Heart right ventricle (tissue), 16 donors: ENCODE data around the gene LZTS2. TPM values are rescaled to one million over a fixed set of nuclear protein-coding genes. Genes with fewer than 3 reads are reported as not detected.

Experiments used
- ATAC-seq, 8 donors: fragments of 200-7000 bp; cut with Tn5 transposase; one replicate each; pipeline ENCODE4 v1.9.1; 2020; ENCODE audit warnings: mild to moderate bottlenecking in 8 of 8, moderate library complexity in 8 of 8, moderate number of reproducible peaks in 1 of 8
- DNase-seq, 2 donors: peaks; one replicate each; pipeline ENCODE4 v3.0.0-alpha.2; 2020
- H3K27ac ChIP-seq, 10 donors: fragments of 200-600 bp; sonication (generic) in 2 of 10; one replicate each; pipeline versions ENCODE4 v1.5.0 to v1.8.0; 2020 to 2022; ENCODE audit warnings: mild to moderate bottlenecking in 3 of 10
- H3K27me3 ChIP-seq, 7 donors: fragments of 200-600 bp; one replicate each; pipeline ENCODE4 v1.8.0; 2021 to 2022; ENCODE audit warnings: mild to moderate bottlenecking in 2 of 7
- H3K36me3 ChIP-seq, 9 donors: fragments of 200-600 bp; sonication (generic) in 1 of 9; one replicate each; pipeline versions ENCODE4 v1.5.0 to v1.8.0; 2020 to 2022; ENCODE audit warnings: mild to moderate bottlenecking in 2 of 9
- H3K4me1 ChIP-seq, 9 donors: fragments of 200-600 bp; sonication (generic) in 1 of 9; one replicate each; pipeline versions ENCODE4 v1.5.0 to v1.8.0; 2020 to 2022; ENCODE audit warnings: mild to moderate bottlenecking in 4 of 9
- H3K4me3 ChIP-seq, 10 donors: fragments of 200-600 bp; sonication (generic) in 2 of 10; one replicate each; pipeline versions ENCODE4 v1.5.0 to v1.8.0; 2020 to 2022; ENCODE audit warnings: mild to moderate bottlenecking in 7 of 10, moderate library complexity in 2 of 10
- H3K9me3 ChIP-seq, 11 donors: fragments of 200-600 bp in 10 of 11; sonication (generic) in 2 of 11; one replicate each; pipeline versions ENCODE4 v1.5.0 to v1.8.0; 2013 to 2022; ENCODE audit warnings: mild to moderate bottlenecking in 2 of 11, control low read depth in 1 of 11, moderate library complexity in 1 of 11
- CTCF ChIP-seq, 9 donors: fragments of 200-600 bp; sonication (generic) in 2 of 9; IDR thresholded peaks; one replicate each; pipeline versions ENCODE4 v1.5.0 to v1.8.0; 2021 to 2022; ENCODE audit warnings: antibody characterized with exemption in 9 of 9, mild to moderate bottlenecking in 5 of 9, moderate library complexity in 1 of 9
- WGBS, 2 donors: extraction: QIAGEN DNeasy Blood & Tissue Kit; methylation state at CpG; one replicate each; pipeline ENCODE4 v1.1.7; 2013; ENCODE audit warnings: inconsistent platforms in 1 of 2; 5-methylcytosine and 5-hydroxymethylcytosine counted together
- intact Hi-C, 10 donors: fragments of 100-400 bp; cut with DNase I; formaldehyde crosslinking; loops; one replicate each; pipeline versions ENCODE4 v1.11.1 to v1.14.2; 2022
- polyA plus RNA-seq, 2 donors: library from polyadenylated mRNA; stranded (reverse); fragments of 200-250 nt; gene quantifications; one replicate each; pipeline ENCODE4 v1.2.3, GENCODE V29; 2013
- total RNA-seq, 10 donors: library from RNA; stranded (reverse); fragmentation: NEBNext Ultra II Directional in 3 of 10; extraction: Animal tissue kit (Norgen Biotek cat#: 25700) in 3 of 10; gene quantifications; one replicate each; pipeline versions ENCODE4 v1.2.1 to v1.2.4, GENCODE V29; 2021 to 2023
- donor health status: Arrhythmogenic right ventricular cardiomyopathy.
- donor health status: ischemic (EF 13 %, LVEDD 7.1; RV severe dilation, severe dysfunction).
- donor health status: healthy with polysubstance abuse.
- donor health status: DM: no; HTN: yes; CAD: no.
- donor health status: DM: no; HTN: no; CAD: no.
- donor health status: ischemic (EF 25% LVEDD 6.9; RV normal size, moderate dysfunction).
- donor health status: ischemic (EF 25% LVEDD 5.7; RV mildly dilated, moderate dysfunction).
- donor health status: healthy.
- donor health status: DM: yes; HTN: yes; CAD: no.
- donor health status: Ischemic cardiomyopathy.
- donor health status: ischemic (EF 35%, LVEDD 5.7; RV mildly dilated, moderate dysfunction).
- donor health status: nonischemic (EF 11% LVEDD 7.7; RV severe dilation, severe dysfunction).
- donor health status: DM: yes; HTN: yes; CAD: no.
- donor health status: PGD.
- donor health status: ischemic (EF 29% LVEDD 5.4; RV normal size, mild dysfunction).
- donor health status: nonischemic (EF 23%, LVEDD 6.1; RV moderate dilation, normal function).

The LZTS2 gene
- total and polyA plus RNA-seq, 12 donors, result 28.6 to 73.7 (median 41.7) TPM

GRCh38 chr10:101021239-101021638 lies 21.6 kb downstream of the LZTS2 start:
- ATAC-seq (no peak), DNase-seq (no peak)
- Histone ChIP-seq H3K27me3 (peaks cover 0 to 28% (median 24%) of the 10 kb centered on the region in 7 donors), H3K4me1 (peaks cover 0 to 15% (median 9%) of the 10 kb centered on the region in 9 donors), H3K9me3 (no peaks in the 10 kb centered on the region), H3K4me3 (no peak overlapping the region), H3K27ac (no peak overlapping the region), H3K36me3 (no peaks in the 10 kb centered on the region)
- intact Hi-C loops, result no loop called here
- no peak for TF ChIP-seq CTCF (IDR thresholded peaks at IDR 0.05)
- 87 to 94% methylated on average over 4 of the region's 4 CpGs for WGBS, 2 donors

GRCh38 chr10:101021692-101022251 lies 22.2 kb downstream of the LZTS2 start:
- WGBS, 2 donors, result 87 to 90% methylated on average over 11 of the region's 11 CpGs
- ATAC-seq (no peak), DNase-seq (no peak)

GRCh38 chr10:101022967-101023705 lies 23.5 kb downstream of the LZTS2 start:
- no peak overlapping the region for H3K4me3 ChIP-seq
- H3K36me3 ChIP-seq, result no peaks in the 10 kb centered on the region
- no peaks in the 10 kb centered on the region for H3K9me3 ChIP-seq
- no peak for DNase-seq
- TF ChIP-seq CTCF (IDR thresholded peaks at IDR 0.05), result no peak
- intact Hi-C loops, result no loop called here
- WGBS, 2 donors, result 91 to 93% methylated on average over 14 to 15 of the region's 15 CpGs
- peaks cover 0 to 11% (median 8%) of the 10 kb centered on the region in 9 donors for H3K4me1 ChIP-seq
- peaks cover 0 to 11% (median 10%) of the 10 kb centered on the region in 7 donors for H3K27me3 ChIP-seq
- no peak for ATAC-seq
- no peak overlapping the region for H3K27ac ChIP-seq

More at GRCh38 chr10:101021692-101022251, 22.2 kb downstream of the LZTS2 start:
- no peaks in the 10 kb centered on the region for H3K9me3 ChIP-seq
- TF ChIP-seq CTCF (IDR thresholded peaks at IDR 0.05), result no peak
- peaks cover 0 to 23% (median 20%) of the 10 kb centered on the region in 7 donors for H3K27me3 ChIP-seq
- intact Hi-C loops, result no loop called here
- no peak overlapping the region for H3K4me3 ChIP-seq
- H3K27ac ChIP-seq, result no peak overlapping the region
- peaks cover 0 to 15% (median 9%) of the 10 kb centered on the region in 9 donors for H3K4me1 ChIP-seq
- H3K36me3 ChIP-seq, result no peaks in the 10 kb centered on the region

- Histone ChIP-seq H3K27me3 (no peaks in the 10 kb centered on the region), H3K4me1 (peaks cover 6 to 16% (median 10%) of the 10 kb centered on the region in 9 donors), H3K36me3 (no peaks in the 10 kb centered on the region), H3K27ac (no peak overlapping the region), H3K4me3 (no peak overlapping the region), H3K9me3 (no peaks in the 10 kb centered on the region)
- intact Hi-C loops, result loop anchor here in 1 of 10 donors (5.0 kb wide), 1 partner anchor 40 kb away; the partner anchor contains the start of genes MRPL43 and TWNK
- ATAC-seq (no peak), DNase-seq (no peak)
- 66 to 80% methylated on average over 10 of the region's 10 CpGs for WGBS, 2 donors
- no peak for TF ChIP-seq CTCF (IDR thresholded peaks at IDR 0.05)
These were observed 27.6 kb downstream of the LZTS2 start for GRCh38 chr10:101027106-101027720.
